ENCODE data around the gene C6orf15. TPM values are rescaled to one million over a fixed set of nuclear protein-coding genes. Genes with fewer than 3 reads are reported as not detected.

Gene C6orf15
- total RNA-seq, 1 experiment from 2014 or later = not detected

GRCh38 chr6:31125162-31125561, 12.8 kb upstream of the C6orf15 start:
- peaks cover 5% of the 10 kb centered on the region for H3K36me3 Mint-ChIP-seq (ENCODE audit: insufficient read depth, unreplicated experiment)
- H3K9me3 Mint-ChIP-seq (ENCODE audit: unreplicated experiment) = no peaks in the 10 kb centered on the region
- POLR2A ChIA-PET = no interaction called here
- H3K27me3 Mint-ChIP-seq (ENCODE audit: insufficient read depth, unreplicated experiment) = peaks cover 6% of the 10 kb centered on the region
- no peak overlapping the region for H3K27ac Mint-ChIP-seq (ENCODE audit: unreplicated experiment)
- no peaks in the 10 kb centered on the region for H3K4me1 ChIP-seq
- intact Hi-C loops (cut with micrococcal nuclease; ENCODE audit: unreplicated experiment) = no loop called here
- no peaks in the 10 kb centered on the region for H3K36me3 ChIP-seq (ENCODE audit: control insufficient read depth, insufficient read depth, low read length)
- H3K4me3 ChIP-seq (ENCODE audit: low read depth, low read length) = no peak overlapping the region
- peaks cover 17% of the 10 kb centered on the region for H3K4me1 Mint-ChIP-seq (ENCODE audit: low read depth, unreplicated experiment)
- no peak for TF ChIP-seq CTCF (IDR thresholded peaks at IDR 0.05; ENCODE audit: insufficient read depth in 1 of 2, low read depth in 1 of 2, low read length in 1 of 2, severe bottlenecking in 1 of 2, unreplicated experiment in 1 of 2)
- CTCF ChIA-PET = no interaction called here
- BruUV-seq (replicated peaks) = no TSS peak
- H3K4me3 Mint-ChIP-seq (ENCODE audit: unreplicated experiment) = no peak overlapping the region
- DNase-seq = no peak
- no peaks in the 10 kb centered on the region for H3K9me3 ChIP-seq
- no peaks in the 10 kb centered on the region for H3K27me3 ChIP-seq (replicated peaks; ENCODE audit: control insufficient read depth, insufficient read depth, low read length)

GRCh38 chr6:31122791-31123706, 10.7 kb upstream of the C6orf15 start:
- ChIA-PET CTCF (interaction anchor here (1.0 kb wide), 1 partner anchor 29 kb away, joined by 3 read pairs; no protein-coding TSS in a partner anchor), POLR2A (no interaction called here)
- Mint-ChIP-seq H3K27ac (ENCODE audit: unreplicated experiment) (no peak overlapping the region), H3K27me3 (ENCODE audit: insufficient read depth, unreplicated experiment) (no peaks in the 10 kb centered on the region), H3K36me3 (ENCODE audit: insufficient read depth, unreplicated experiment) (peaks cover 4% of the 10 kb centered on the region), H3K9me3 (ENCODE audit: unreplicated experiment) (no peaks in the 10 kb centered on the region), H3K4me3 (ENCODE audit: unreplicated experiment) (no peak overlapping the region), H3K4me1 (ENCODE audit: low read depth, unreplicated experiment) (peaks cover 17% of the 10 kb centered on the region)
- Histone ChIP-seq H3K9me3 (no peaks in the 10 kb centered on the region), H3K27me3 (replicated peaks; ENCODE audit: control insufficient read depth, insufficient read depth, low read length) (no peaks in the 10 kb centered on the region), H3K36me3 (ENCODE audit: control insufficient read depth, insufficient read depth, low read length) (no peaks in the 10 kb centered on the region), H3K4me3 (ENCODE audit: low read depth, low read length) (no peak overlapping the region), H3K4me1 (no peaks in the 10 kb centered on the region)
- BruUV-seq (replicated peaks) = no TSS peak
- no peak for TF ChIP-seq CTCF (IDR thresholded peaks at IDR 0.05; ENCODE audit: insufficient read depth in 1 of 2, low read depth in 1 of 2, low read length in 1 of 2, severe bottlenecking in 1 of 2, unreplicated experiment in 1 of 2)
- intact Hi-C loops (cut with micrococcal nuclease; ENCODE audit: unreplicated experiment) = no loop called here
- no peak for DNase-seq

- POLR2A ChIA-PET = no interaction called here
- BruUV-seq (replicated peaks) = no TSS peak
These were observed 8.9 kb upstream of the C6orf15 start for GRCh38 chr6:31121131-31121790.

More at GRCh38 chr6:31121131-31121790, 8.9 kb upstream of the C6orf15 start:
- Mint-ChIP-seq H3K4me3 (ENCODE audit: unreplicated experiment) (no peak overlapping the region), H3K27ac (ENCODE audit: unreplicated experiment) (no peak overlapping the region), H3K36me3 (ENCODE audit: insufficient read depth, unreplicated experiment) (no peaks in the 10 kb centered on the region), H3K9me3 (ENCODE audit: unreplicated experiment) (no peaks in the 10 kb centered on the region), H3K4me1 (ENCODE audit: low read depth, unreplicated experiment) (peaks cover 10% of the 10 kb centered on the region), H3K27me3 (ENCODE audit: insufficient read depth, unreplicated experiment) (no peaks in the 10 kb centered on the region)
- CTCF ChIA-PET = no interaction called here
- Histone ChIP-seq H3K36me3 (ENCODE audit: control insufficient read depth, insufficient read depth, low read length) (no peaks in the 10 kb centered on the region), H3K9me3 (no peaks in the 10 kb centered on the region), H3K4me1 (no peaks in the 10 kb centered on the region), H3K4me3 (ENCODE audit: low read depth, low read length) (no peak overlapping the region), H3K27me3 (replicated peaks; ENCODE audit: control insufficient read depth, insufficient read depth, low read length) (no peaks in the 10 kb centered on the region)
- intact Hi-C loops (cut with micrococcal nuclease; ENCODE audit: unreplicated experiment) = no loop called here
- TF ChIP-seq CTCF (IDR thresholded peaks at IDR 0.05; ENCODE audit: insufficient read depth in 1 of 2, low read depth in 1 of 2, low read length in 1 of 2, severe bottlenecking in 1 of 2, unreplicated experiment in 1 of 2) = no peak
- DNase-seq = no peak

Data from Caco-2 (cell line).